ENCODE measurements around the gene SHC4.

GRCh38 chr15:48905847-48906246 lies 57.9 kb downstream of the SHC4 start:
- TF ChIP-seq YY1 (IDR thresholded peaks at IDR 0.05; ENCODE audit: insufficient read depth, insufficient read length) = no peak
- TF ChIP-seq SUZ12 (IDR thresholded peaks at IDR 0.05; ENCODE audit: extremely low read depth, insufficient read depth, insufficient read length) = no peak
